HEK293 (cell line): Measurements from ENCODE around the gene BLOC1S5.

Experiments
- CTCF ChIP-seq: fragments of 450-650 bp; formaldehyde crosslinking; IDR thresholded peaks from 2 replicates; pipeline ENCODE4 v1.5.1; 2016; ENCODE audit warnings: missing biosample characterization, missing genetic modification characterization
- INSM2 ChIP-seq: fragments of 450-650 bp; formaldehyde crosslinking; IDR thresholded peaks from 2 replicates; pipeline ENCODE4 v1.5.1; 2016; ENCODE audit warnings: missing biosample characterization, missing genetic modification characterization
- SP2 ChIP-seq: fragments of 450-650 bp; formaldehyde crosslinking; IDR thresholded peaks from 2 replicates; pipeline ENCODE4 v1.5.1; 2016; ENCODE audit warnings: missing biosample characterization, missing genetic modification characterization
- TF ChIP-seq, protein P1 (sequence below): fragments of 450-650 bp; formaldehyde crosslinking; IDR thresholded peaks from 2 replicates; pipeline ENCODE4 v1.5.1; 2016; ENCODE audit warnings: missing biosample characterization, missing genetic modification characterization

DNA sequence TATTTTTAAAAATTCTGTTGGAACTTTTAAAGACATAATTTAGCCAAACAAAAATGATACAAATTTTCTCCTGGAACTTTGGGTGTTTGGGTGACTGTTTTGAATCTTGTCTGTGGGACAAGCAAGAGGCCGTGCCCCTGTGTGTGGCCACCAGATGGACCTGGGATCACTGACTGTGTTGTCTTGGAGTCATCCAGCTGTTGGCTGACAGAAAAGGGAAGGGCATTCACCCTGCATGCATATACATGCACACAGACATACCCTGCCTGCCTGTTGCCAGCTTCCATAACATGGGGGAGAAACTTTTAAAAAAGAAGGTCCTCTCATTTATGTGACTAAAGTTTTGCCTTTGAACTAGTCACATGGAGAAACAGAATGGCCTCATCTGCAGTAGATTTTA is 72.7 kb downstream of the BLOC1S5 start:
- TF ChIP-seq SP2, result no peak
- TF ChIP-seq CTCF (tag by site-specific recombination), result no peak
- TF ChIP-seq INSM2 (tag by site-specific recombination), result no peak
- TF ChIP-seq, protein P1, sequence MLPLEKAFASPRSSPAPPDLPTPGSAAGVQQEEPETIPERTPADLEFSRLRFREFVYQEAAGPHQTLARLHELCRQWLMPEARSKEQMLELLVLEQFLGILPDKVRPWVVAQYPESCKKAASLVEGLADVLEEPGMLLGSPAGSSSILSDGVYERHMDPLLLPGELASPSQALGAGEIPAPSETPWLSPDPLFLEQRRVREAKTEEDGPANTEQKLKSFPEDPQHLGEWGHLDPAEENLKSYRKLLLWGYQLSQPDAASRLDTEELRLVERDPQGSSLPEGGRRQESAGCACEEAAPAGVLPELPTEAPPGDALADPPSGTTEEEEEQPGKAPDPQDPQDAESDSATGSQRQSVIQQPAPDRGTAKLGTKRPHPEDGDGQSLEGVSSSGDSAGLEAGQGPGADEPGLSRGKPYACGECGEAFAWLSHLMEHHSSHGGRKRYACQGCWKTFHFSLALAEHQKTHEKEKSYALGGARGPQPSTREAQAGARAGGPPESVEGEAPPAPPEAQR (tag by site-specific recombination), result no peak
